GM19043 (cell line): ENCODE results near the gene PLCD3.

Source experiments
- ATAC-seq: cut with Tn5 transposase; IDR thresholded peaks from one replicate; pipeline ENCODE4 v1.9.1; 2021; ENCODE audit warnings: low read depth; ENCODE audit not compliant: unreplicated experiment

Gene PLCD3, protein sequence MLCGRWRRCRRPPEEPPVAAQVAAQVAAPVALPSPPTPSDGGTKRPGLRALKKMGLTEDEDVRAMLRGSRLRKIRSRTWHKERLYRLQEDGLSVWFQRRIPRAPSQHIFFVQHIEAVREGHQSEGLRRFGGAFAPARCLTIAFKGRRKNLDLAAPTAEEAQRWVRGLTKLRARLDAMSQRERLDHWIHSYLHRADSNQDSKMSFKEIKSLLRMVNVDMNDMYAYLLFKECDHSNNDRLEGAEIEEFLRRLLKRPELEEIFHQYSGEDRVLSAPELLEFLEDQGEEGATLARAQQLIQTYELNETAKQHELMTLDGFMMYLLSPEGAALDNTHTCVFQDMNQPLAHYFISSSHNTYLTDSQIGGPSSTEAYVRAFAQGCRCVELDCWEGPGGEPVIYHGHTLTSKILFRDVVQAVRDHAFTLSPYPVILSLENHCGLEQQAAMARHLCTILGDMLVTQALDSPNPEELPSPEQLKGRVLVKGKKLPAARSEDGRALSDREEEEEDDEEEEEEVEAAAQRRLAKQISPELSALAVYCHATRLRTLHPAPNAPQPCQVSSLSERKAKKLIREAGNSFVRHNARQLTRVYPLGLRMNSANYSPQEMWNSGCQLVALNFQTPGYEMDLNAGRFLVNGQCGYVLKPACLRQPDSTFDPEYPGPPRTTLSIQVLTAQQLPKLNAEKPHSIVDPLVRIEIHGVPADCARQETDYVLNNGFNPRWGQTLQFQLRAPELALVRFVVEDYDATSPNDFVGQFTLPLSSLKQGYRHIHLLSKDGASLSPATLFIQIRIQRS

DNA sequence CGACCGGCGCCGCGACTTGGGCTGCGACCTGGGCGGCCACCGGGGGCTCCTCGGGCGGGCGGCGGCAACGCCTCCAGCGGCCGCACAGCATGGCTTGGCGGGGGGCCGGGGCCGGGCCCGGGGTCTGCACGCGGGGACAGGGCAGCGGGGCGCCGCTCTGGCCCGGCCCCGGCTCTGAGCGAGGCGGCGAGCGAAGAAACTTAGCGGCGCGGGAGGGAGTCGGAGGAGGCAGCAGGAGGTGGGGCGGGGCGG is at the start of gene PLCD3:
PLCD3 (minus strand) TSS at position 196 of the 252 bp plus-strand sequence; CDS start at position 91, 105 bp downstream.
- ATAC-seq: no peak

- no peak for ATAC-seq
Observed at GRCh38 chr17:45177563-45177962, 45.2 kb upstream of the PLCD3 start.

GRCh38 chr17:45175759-45176115 is 43.4 kb upstream of the PLCD3 start:
- ATAC-seq: no peak

- no peak for ATAC-seq
Observed at GRCh38 chr17:45172541-45173286, 40.4 kb upstream of the PLCD3 start.

- no peak for ATAC-seq
Observed at GRCh38 chr17:45172232-45172540, 39.9 kb upstream of the PLCD3 start.

GRCh38 chr17:45171338-45172231 is 39.3 kb upstream of the PLCD3 start:
- ATAC-seq: no peak

DNA sequence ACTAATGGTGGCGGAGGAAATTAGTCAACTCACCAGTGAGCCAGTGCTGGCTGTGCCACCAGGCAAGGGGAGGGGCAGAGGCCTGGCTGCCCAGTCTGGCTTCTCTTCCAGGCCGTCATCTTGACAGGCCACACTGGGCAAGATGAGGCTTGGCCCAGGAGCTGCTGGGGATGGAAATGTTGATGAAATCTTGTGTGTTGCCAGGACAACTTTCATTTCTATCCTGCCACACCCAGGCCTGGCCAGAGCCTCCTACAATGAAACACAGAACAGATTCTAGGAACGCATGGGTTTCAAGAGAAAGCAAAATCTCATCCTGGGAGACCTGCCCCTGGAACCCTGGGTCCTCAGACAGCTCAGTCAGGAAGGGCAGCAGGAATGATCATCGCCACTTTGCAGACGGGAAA is 38.6 kb upstream of the PLCD3 start:
- no peak for ATAC-seq

DNA sequence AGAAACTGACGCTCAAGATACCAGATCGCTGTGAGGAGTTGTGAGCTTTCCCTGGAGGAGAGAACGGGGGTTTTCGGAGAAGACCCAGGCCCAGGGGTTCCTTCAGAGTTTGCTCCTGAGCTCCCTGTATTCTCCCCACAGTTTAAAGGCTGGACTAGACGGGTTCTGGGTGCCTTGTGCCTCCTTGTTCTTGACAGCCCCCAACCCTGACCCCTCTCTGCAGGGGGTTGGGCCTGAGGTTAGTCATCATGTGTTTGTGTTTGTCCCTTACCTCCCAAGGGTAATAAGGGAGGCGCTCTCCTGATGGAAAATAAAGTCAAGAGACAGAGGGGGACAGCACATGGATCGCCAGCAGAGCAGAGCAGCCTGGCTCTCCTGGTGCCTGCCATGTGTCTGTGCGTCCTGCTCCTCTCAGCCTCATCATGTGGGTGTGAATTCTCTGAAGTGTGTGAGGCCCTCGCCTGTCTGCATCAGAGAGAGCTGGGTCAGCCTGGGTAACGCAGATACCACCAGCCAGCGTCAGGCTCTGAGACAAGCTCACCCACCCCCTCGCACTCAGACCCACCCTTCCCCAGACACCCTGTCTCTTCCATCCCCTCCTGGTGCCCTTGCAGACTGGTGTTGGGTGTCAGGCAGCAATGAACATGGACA is 38.1 kb upstream of the PLCD3 start:
- no peak for ATAC-seq

- ATAC-seq: no peak
Observed at GRCh38 chr17:45168991-45169752, 36.9 kb upstream of the PLCD3 start.

DNA sequence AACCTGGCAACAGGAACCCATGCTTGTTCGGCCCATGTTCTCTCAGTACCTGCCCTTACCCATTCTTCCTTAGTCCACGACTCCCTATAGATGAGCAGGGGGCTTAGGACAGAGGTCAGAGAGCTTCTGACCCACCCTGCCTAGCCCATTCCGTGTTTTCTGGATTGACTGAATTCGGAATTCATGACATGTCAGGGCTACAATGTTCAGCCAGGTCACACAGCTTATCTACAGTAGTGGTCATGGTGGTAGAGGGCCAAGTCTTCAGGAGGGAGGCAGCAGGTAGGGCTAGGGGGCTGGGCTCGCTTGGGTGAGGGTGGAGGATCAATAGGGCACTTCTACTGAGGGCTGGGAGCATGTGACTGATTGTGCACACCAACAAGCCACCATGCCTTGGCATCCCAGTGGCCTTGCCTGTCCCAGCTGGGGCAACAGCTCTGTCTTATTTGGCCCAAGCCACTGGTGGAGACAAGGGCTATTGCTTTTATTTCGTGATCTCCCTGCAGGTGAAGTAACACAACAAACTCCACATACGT is 32.5 kb upstream of the PLCD3 start:
- no peak for ATAC-seq

DNA sequence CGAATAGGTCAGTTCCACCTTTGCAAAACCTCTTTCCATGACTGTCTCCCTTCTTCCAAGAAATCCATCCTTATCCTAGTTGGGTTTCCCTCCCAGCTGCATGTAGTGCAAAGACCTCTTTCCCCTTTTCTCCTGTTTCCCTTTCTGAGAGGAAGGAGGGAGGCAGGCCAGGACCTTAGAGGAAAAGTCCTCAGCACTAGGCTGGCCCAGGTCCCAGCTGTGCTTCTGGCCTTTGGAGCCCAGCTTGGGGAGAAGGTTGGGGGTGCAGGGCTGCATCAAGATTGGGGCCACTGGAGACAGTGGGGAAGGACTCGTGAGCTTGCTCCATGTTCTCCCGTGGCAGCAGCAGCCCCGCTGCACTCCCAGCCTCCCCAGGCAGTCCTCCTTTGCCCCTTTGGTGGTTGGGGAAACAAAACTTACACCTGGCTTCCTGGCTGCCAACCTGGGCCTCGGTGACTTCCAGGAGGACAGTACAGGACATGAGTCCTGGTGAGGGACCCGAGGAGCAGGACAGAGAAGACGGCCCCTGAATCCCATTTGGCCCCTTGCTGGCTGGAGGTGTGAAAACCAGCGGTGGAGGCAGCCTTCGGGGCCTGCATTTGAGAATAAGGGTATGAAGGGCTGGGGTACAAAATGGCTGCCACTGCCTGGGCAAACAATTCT is 29.8 kb upstream of the PLCD3 start:
- no peak for ATAC-seq

- peak; percentile 88 for ATAC-seq
Observed at GRCh38 chr17:45161288-45162024, 29.1 kb upstream of the PLCD3 start, which contains the start of gene HEXIM2. Gene HEXIM2 (plus strand): TSS chr17:45161875. CDS start chr17:45162794, 919 bp downstream.

DNA sequence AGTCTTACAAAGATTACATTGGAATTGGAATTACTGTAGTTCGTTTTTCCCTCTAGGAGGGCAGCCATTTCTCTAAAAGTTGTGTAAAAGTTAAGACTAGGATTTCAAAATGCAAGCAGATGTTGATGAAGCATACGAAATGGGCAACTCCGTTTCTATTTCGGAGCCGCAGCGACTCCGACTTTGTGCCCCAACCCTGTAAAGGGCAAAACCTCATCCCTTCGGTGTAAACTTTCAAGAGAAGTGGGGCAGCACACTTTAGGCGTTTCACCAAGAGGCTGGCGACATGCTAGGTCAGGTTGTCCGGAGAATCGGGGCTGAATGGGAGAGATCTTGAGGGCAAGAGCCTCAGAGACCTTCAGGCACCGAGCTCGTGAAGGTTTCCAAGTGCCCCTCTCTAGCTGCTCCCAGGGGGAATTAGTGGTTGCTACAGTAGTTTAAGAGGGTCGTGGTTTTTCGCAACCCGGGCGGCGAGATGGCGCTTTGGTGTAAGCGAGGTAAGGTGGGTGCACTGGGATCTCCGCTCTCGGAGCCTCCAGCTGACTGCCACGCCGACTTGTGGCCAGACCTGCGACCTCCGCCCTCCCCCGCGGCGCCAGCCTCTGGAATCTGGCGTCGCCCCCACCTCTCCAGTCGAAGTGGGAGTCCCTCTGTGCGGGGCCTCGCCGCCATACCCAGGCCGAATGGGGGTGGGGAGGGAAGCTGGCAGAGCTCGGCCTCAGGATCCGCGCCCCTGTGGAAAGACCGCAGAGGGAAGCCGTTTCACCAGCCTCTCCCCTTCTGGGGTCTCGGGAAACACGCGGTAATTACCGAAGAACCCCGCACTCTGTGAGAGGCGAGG is 28.4 kb upstream of the PLCD3 start:
- no peak for ATAC-seq

DNA sequence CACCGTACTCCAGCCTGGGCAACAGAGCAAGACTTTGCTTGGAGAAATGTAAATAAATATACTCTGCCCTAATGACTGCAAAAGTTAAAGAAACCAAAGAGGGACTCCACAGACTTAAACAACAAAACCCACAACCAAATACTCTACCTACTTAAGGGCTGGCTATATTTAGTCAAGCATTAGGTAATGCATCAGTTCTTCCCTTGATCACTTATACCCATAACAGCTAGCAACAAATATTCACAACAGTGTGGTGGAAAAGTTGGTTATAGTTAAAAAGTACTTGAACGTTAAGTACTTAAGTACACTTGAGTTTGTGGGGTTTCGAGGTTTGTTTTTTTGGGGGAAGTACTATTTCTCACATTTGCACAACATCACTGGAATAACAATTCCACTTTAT is 23.9 kb upstream of the PLCD3 start:
- ATAC-seq: no peak

DNA sequence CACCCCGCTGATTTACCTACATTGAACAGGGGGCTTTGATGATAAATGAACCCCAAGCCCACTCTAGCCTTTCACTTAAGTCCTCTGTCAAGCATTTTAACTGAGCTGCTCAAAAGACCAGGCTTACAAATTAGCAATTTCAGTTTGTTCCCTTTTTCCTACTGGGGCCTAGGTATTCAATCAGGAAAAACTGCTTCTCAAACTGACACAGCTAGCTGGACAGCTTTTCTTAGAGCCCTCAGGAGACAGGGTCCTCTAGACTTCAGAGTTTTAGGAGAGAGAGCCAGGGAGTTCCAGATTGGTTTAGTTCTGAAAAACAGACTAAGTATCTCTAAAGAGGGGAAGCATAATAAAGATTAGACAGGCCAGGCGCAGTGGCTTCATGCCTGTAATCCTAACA is 23.2 kb upstream of the PLCD3 start:
- ATAC-seq: no peak

- no peak for ATAC-seq
Observed at GRCh38 chr17:45155029-45155428, 22.7 kb upstream of the PLCD3 start.
